Panc1 (cell line): ENCODE measurements around the gene SMG6. TPM values are rescaled to one million over a fixed set of nuclear protein-coding genes. Genes with fewer than 3 reads are reported as not detected.

Source experiments
- ATAC-seq: fragments of 200-7000 bp; cut with Tn5 transposase; 2 replicates; pipeline ENCODE4 v1.9.1; 2020; ENCODE audit warnings: mild to moderate bottlenecking, moderate library complexity
- BruUV-seq: library from RNA; stranded (reverse); fragments of 400-500 nt; replicated peaks from 2 replicates; lab custom pipeline; 2021; lab: Mats Ljungman, UMichigan
- CTCF ChIA-PET: fragments of 300-600 bp; sonication (Branson Sonifier 250); formaldehyde crosslinking; loops from one replicate; lab custom pipeline; 2022; ENCODE audit warnings: antibody characterized with exemption; lab: Charles Lee
- POLR2A ChIA-PET: fragments of 300-600 bp; sonication (Branson Sonifier 250); formaldehyde crosslinking; loops from one replicate; lab custom pipeline; 2022; ENCODE audit warnings: antibody characterized with exemption; lab: Charles Lee
- DNase-seq: peaks from one replicate; pipeline ENCODE4 v3.0.0-alpha.2; 2010; ENCODE audit warnings: low read depth, low spot score
- H3K27ac ChIP-seq: 2 replicates; pipeline ENCODE4 v1.5.1; 2011; ENCODE audit warnings: mild to moderate bottlenecking, low read length, inconsistent platforms
- H3K27me3 ChIP-seq: fragments of 200-500 bp; sonication (Bioruptor generic); 2 replicates; pipeline ENCODE4 v1.6.0; 2014; ENCODE audit warnings: low read length, inconsistent platforms; ENCODE audit not compliant: control insufficient read depth, insufficient read depth
- H3K36me3 ChIP-seq: fragments of 200-500 bp; sonication (Bioruptor generic); 2 replicates; pipeline ENCODE4 v1.5.1; 2014; ENCODE audit warnings: inconsistent platforms, mild to moderate bottlenecking, low read length, moderate library complexity; ENCODE audit not compliant: control insufficient read depth, insufficient read depth
- H3K4me1 ChIP-seq: 2 replicates; pipeline ENCODE4 v1.5.1; 2011; ENCODE audit warnings: inconsistent platforms, mild to moderate bottlenecking, low read length, moderate library complexity; ENCODE audit not compliant: control insufficient read depth, insufficient read depth
- H3K4me3 ChIP-seq, 2 experiments: 2 replicates each; pipeline ENCODE4 v1.5.1; 2011 to 2012; ENCODE audit warnings: low read depth in 2 of 2, low read length in 2 of 2, mild to moderate bottlenecking in 2 of 2, inconsistent platforms in 1 of 2, moderate library complexity in 1 of 2
- H3K9me3 ChIP-seq: fragments of 200-500 bp; sonication (Bioruptor generic); 2 replicates; pipeline ENCODE4 v1.5.1; 2014; ENCODE audit warnings: low read depth, mild to moderate bottlenecking, inconsistent platforms, low read length, moderate library complexity; ENCODE audit not compliant: control insufficient read depth, insufficient read depth
- CTCF ChIP-seq: fragments of 450-650 bp; IDR thresholded peaks from 2 replicates; pipeline ENCODE4 v1.5.1; 2017; ENCODE audit warnings: mild to moderate bottlenecking
- POLR2AphosphoS5 ChIP-seq: IDR thresholded peaks from 2 replicates; pipeline ENCODE4 v1.6.1; 2012; ENCODE audit warnings: mild to moderate bottlenecking, low read depth, low read length, moderate library complexity
- REST ChIP-seq, 2 experiments: IDR thresholded peaks; 2 replicates each; pipeline ENCODE4 v1.6.1; 2011 to 2012; ENCODE audit warnings: low read depth in 2 of 2, control low read depth in 1 of 2, low read length in 1 of 2, mild to moderate bottlenecking in 1 of 2, moderate library complexity in 1 of 2; ENCODE audit not compliant: insufficient read depth in 1 of 2
- SIN3A ChIP-seq: IDR thresholded peaks from 2 replicates; pipeline ENCODE4 v1.6.1; 2012; ENCODE audit warnings: low read depth, mild to moderate bottlenecking, low read length, moderate library complexity, borderline replicate concordance; ENCODE audit not compliant: insufficient read depth
- TCF7L2 ChIP-seq: IDR thresholded peaks from 2 replicates; pipeline ENCODE4 v1.6.1; 2011; ENCODE audit warnings: mild to moderate bottlenecking, low read depth, low read length, inconsistent platforms
- in situ Hi-C: cut with HindIII; loops from 2 replicates; pipeline ENCODE4 v1.10.0; 2016; ENCODE audit warnings: low sequenced_read_pairs, low pct_unique_long_range_greater_than_20kb
- intact Hi-C: fragments of 100-400 bp; cut with micrococcal nuclease; formaldehyde crosslinking; loops from one replicate; pipeline ENCODE4 v1.10.0; 2022; ENCODE audit not compliant: unreplicated experiment
- total RNA-seq: library from RNA; stranded (reverse); gene quantifications from one replicate; pipeline ENCODE4 v1.2.1, GENCODE V29; 2021; ENCODE audit not compliant: unreplicated experiment

The SMG6 gene
- total RNA-seq, 1 experiment from 2014 or later = 17.8 TPM

GRCh38 chr17:2214929-2215615 lies 88.5 kb downstream of the SMG6 start:
- no peaks in the 10 kb centered on the region for H3K36me3 ChIP-seq
- H3K27ac ChIP-seq = no peak overlapping the region
- BruUV-seq = no TSS peak
- no peaks in the 10 kb centered on the region for H3K27me3 ChIP-seq
- no peak for ATAC-seq
- no peak overlapping the region for H3K4me3 ChIP-seq
- POLR2A ChIA-PET = no interaction called here
- no peak for DNase-seq
- H3K4me1 ChIP-seq = no peaks in the 10 kb centered on the region
- in situ Hi-C loops (no loop called here), intact Hi-C loops (no loop called here)
- CTCF ChIA-PET = no interaction called here
- TF ChIP-seq CTCF = no peak
- TF ChIP-seq POLR2AphosphoS5 = no peak
- no peak for TF ChIP-seq TCF7L2
- TF ChIP-seq REST (IDR thresholded peaks at IDR 0.05; ENCODE audit: insufficient read depth in 1 of 2, low read depth in 2 of 2, low read length in 1 of 2) = no peak
- TF ChIP-seq SIN3A = no peak
- no peaks in the 10 kb centered on the region for H3K9me3 ChIP-seq

GRCh38 chr17:2214047-2214928 lies 89.3 kb downstream of the SMG6 start:
- no TSS peak for BruUV-seq
- TF ChIP-seq CTCF (no peak), REST (IDR thresholded peaks at IDR 0.05; ENCODE audit: insufficient read depth in 1 of 2, low read depth in 2 of 2, low read length in 1 of 2) (no peak), TCF7L2 (no peak), SIN3A (no peak), POLR2AphosphoS5 (no peak)
- H3K4me3 ChIP-seq = no peak overlapping the region

More at GRCh38 chr17:2214047-2214928, 89.3 kb downstream of the SMG6 start:
- ChIA-PET CTCF (no interaction called here), POLR2A (no interaction called here)
- in situ Hi-C loops = no loop called here
- no peak for DNase-seq
- intact Hi-C loops = no loop called here
- no peaks in the 10 kb centered on the region for H3K27me3 ChIP-seq
- ATAC-seq = no peak
- H3K9me3 ChIP-seq = no peaks in the 10 kb centered on the region
- no peaks in the 10 kb centered on the region for H3K4me1 ChIP-seq
- no peaks in the 10 kb centered on the region for H3K36me3 ChIP-seq
- H3K27ac ChIP-seq = no peak overlapping the region
